HepG2 (cell line): ENCODE data around the gene TMEM222. TPM values are rescaled to one million over a fixed set of nuclear protein-coding genes. Genes with fewer than 3 reads are reported as not detected.

Experiments used
- CENPBD1 ChIP-seq: sonication (generic); formaldehyde crosslinking; IDR thresholded peaks from 2 replicates; pipeline ENCODE4 v1.8.0; 2022; ENCODE audit warnings: missing genetic modification reagents, low read depth, mild to moderate bottlenecking, borderline replicate concordance
- CENPT ChIP-seq: sonication (generic); formaldehyde crosslinking; IDR thresholded peaks from 2 replicates; pipeline ENCODE4 v1.8.0; 2022; ENCODE audit warnings: low read depth, mild to moderate bottlenecking, moderate library complexity, missing genetic modification reagents
- HNRNPH1 ChIP-seq: fragments of 200-400 bp; formaldehyde crosslinking; optimal IDR thresholded peaks from 2 replicates; pipeline ENCODE3; 2017; ENCODE audit warnings: mild to moderate bottlenecking, low read depth, low read length
- ISX ChIP-seq: sonication (generic); formaldehyde crosslinking; conservative IDR thresholded peaks from 2 replicates; pipeline ENCODE4 v1.5.0; 2020; ENCODE audit warnings: missing genetic modification reagents
- NBN ChIP-seq: fragments of 450-650 bp; conservative IDR thresholded peaks from 2 replicates; pipeline ENCODE4 v1.6.1; 2017
- SPEN ChIP-seq: sonication (generic); formaldehyde crosslinking; IDR thresholded peaks from 2 replicates; pipeline ENCODE4 v1.5.1; 2020; ENCODE audit warnings: low read depth, mild to moderate bottlenecking, missing genetic modification reagents
- SUZ12 ChIP-seq: fragments of 150-350 bp; IDR thresholded peaks from 2 replicates; pipeline ENCODE4 v1.6.1; 2014; ENCODE audit warnings: low read depth, low read length
- ZFP90 ChIP-seq: sonication (generic); formaldehyde crosslinking; IDR thresholded peaks from 2 replicates; pipeline ENCODE4 v1.8.0; 2022; ENCODE audit warnings: missing genetic modification reagents, mild to moderate bottlenecking, inconsistent platforms, borderline replicate concordance
- polyA plus RNA-seq, 8 experiments: library from polyadenylated mRNA; depleted of rRNA in 3 of 8; stranded (reverse) in 7 of 8; unstranded in 1 of 8; fragments of >200 nt; fragmentation: Illumina TruSeq in 4 of 8; extraction: Trizol in 4 of 8; gene quantifications; 2 replicates each; pipeline versions ENCODE4 v1.2.1 to v1.2.3, GENCODE V29; 2011 to 2016; ENCODE audit warnings: low read depth in 4 of 8, missing spikeins in 1 of 8, mixed read lengths in 1 of 8; ENCODE audit not compliant: insufficient read depth in 1 of 8
- total RNA-seq, 5 experiments: library from RNA; depleted of rRNA; stranded (reverse); fragments of >200 nt; fragmentation: Illumina TruSeq; extraction: Trizol; gene quantifications; 2 replicates each; pipeline ENCODE4 v1.2.3, GENCODE V29; 2016; ENCODE audit warnings: low read depth in 1 of 5
- TF ChIP-seq, protein P1 (sequence below): sonication (generic); formaldehyde crosslinking; IDR thresholded peaks from one replicate; pipeline ENCODE4 v1.5.1; 2020; ENCODE audit warnings: mild to moderate bottlenecking, missing genetic modification reagents; ENCODE audit errors: not compliant biosample characterization
- TF ChIP-seq, protein P2 (sequence below): sonication (generic); formaldehyde crosslinking; IDR thresholded peaks from 2 replicates; pipeline ENCODE4 v1.4.0; 2020; ENCODE audit warnings: missing genetic modification reagents
- TF ChIP-seq, protein P3 (sequence below): IDR thresholded peaks from 2 replicates; pipeline ENCODE4 v1.6.1; 2016; ENCODE audit warnings: control low read depth

TMEM222 gene
- total and polyA plus RNA-seq, 2 of the 13 experiments (the other 11 are each of a cell fraction or from before 2014, with no cell fraction given), result 22.7 to 29.6 TPM

DNA sequence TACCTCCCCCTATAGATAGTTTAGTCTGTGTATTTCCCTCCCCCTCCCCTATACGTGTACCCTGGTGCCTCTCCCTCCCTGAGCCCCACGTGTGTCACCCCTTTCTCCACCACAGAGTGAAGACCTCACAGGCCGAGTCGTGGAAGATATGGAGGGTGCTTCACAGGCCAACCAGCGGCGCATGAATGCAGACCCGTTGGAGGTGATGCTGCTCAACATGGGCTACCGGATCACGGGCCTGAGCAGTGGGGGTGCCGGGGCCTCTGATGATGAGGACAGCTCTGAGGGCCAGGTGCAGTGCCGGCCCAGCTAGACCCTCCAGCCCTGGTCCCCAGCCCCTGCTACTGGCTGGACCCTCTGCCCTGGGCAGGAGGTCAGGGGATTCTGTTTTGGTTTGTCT is 15.9 kb upstream of the TMEM222 start (continued):
- TF ChIP-seq, protein P1, sequence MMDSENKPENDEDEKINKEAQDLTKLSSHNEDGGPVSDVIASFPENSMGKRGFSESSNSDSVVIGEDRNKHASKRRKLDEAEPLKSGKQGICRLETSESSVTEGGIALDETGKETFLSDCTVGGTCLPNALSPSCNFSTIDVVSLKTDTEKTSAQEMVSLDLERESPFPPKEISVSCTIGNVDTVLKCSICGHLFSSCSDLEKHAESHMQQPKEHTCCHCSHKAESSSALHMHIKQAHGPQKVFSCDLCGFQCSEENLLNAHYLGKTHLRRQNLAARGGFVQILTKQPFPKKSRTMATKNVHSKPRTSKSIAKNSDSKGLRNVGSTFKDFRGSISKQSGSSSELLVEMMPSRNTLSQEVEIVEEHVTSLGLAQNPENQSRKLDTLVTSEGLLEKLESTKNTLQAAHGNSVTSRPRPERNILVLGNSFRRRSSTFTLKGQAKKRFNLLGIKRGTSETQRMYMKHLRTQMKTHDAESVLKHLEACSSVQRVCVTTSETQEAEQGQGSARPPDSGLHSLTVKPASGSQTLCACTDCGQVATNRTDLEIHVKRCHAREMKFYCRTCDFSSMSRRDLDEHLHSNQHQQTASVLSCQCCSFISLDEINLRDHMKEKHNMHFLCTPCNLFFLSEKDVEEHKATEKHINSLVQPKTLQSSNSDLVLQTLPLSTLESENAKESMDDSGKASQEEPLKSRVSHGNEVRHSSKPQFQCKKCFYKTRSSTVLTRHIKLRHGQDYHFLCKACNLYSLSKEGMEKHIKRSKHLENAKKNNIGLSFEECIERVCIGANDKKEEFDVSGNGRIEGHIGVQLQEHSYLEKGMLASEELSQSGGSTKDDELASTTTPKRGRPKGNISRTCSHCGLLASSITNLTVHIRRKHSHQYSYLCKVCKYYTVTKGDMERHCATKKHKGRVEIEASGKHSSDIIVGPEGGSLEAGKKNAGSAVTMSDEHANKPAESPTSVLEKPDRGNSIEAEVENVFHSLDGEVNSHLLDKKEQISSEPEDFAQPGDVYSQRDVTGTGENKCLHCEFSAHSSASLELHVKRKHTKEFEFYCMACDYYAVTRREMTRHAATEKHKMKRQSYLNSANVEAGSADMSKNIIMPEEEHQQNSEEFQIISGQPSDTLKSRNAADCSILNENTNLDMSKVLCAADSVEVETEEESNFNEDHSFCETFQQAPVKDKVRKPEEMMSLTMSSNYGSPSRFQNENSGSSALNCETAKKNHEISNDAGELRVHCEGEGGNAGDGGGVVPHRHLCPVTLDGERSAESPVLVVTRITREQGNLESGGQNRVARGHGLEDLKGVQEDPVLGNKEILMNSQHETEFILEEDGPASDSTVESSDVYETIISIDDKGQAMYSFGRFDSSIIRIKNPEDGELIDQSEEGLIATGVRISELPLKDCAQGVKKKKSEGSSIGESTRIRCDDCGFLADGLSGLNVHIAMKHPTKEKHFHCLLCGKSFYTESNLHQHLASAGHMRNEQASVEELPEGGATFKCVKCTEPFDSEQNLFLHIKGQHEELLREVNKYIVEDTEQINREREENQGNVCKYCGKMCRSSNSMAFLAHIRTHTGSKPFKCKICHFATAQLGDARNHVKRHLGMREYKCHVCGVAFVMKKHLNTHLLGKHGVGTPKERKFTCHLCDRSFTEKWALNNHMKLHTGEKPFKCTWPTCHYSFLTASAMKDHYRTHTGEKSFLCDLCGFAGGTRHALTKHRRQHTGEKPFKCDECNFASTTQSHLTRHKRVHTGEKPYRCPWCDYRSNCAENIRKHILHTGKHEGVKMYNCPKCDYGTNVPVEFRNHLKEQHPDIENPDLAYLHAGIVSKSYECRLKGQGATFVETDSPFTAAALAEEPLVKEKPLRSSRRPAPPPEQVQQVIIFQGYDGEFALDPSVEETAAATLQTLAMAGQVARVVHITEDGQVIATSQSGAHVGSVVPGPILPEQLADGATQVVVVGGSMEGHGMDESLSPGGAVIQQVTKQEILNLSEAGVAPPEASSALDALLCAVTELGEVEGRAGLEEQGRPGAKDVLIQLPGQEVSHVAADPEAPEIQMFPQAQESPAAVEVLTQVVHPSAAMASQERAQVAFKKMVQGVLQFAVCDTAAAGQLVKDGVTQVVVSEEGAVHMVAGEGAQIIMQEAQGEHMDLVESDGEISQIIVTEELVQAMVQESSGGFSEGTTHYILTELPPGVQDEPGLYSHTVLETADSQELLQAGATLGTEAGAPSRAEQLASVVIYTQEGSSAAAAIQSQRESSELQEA (CRISPR knock-in tag), result no peak
- TF ChIP-seq, protein P2, sequence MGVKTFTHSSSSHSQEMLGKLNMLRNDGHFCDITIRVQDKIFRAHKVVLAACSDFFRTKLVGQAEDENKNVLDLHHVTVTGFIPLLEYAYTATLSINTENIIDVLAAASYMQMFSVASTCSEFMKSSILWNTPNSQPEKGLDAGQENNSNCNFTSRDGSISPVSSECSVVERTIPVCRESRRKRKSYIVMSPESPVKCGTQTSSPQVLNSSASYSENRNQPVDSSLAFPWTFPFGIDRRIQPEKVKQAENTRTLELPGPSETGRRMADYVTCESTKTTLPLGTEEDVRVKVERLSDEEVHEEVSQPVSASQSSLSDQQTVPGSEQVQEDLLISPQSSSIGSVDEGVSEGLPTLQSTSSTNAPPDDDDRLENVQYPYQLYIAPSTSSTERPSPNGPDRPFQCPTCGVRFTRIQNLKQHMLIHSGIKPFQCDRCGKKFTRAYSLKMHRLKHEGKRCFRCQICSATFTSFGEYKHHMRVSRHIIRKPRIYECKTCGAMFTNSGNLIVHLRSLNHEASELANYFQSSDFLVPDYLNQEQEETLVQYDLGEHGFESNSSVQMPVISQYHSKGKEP (CRISPR knock-in tag), result no peak
- TF ChIP-seq SPEN (CRISPR knock-in tag) (no peak), ZFP90 (CRISPR knock-in tag) (no peak), ISX (CRISPR knock-in tag) (no peak), NBN (no peak), CENPT (CRISPR knock-in tag) (no peak), CENPBD1 (CRISPR knock-in tag) (no peak), SUZ12 (no peak), HNRNPH1 (no peak)
- TF ChIP-seq, protein P3, sequence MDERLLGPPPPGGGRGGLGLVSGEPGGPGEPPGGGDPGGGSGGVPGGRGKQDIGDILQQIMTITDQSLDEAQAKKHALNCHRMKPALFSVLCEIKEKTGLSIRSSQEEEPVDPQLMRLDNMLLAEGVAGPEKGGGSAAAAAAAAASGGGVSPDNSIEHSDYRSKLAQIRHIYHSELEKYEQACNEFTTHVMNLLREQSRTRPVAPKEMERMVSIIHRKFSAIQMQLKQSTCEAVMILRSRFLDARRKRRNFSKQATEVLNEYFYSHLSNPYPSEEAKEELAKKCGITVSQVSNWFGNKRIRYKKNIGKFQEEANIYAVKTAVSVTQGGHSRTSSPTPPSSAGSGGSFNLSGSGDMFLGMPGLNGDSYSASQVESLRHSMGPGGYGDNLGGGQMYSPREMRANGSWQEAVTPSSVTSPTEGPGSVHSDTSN (CRISPR knock-in tag), result no peak
